C4-2B (cell line): ENCODE data around the gene PCDHB13.
"Not testable (repeated sequence)": the region's sequence is repeated elsewhere in the genome, so short reads cannot be mapped to it uniquely, and the experiment has no call there.

ENCODE experiments used
- H3K27ac ChIP-seq: fragments of 450-650 bp; 2 replicates; pipeline ENCODE4 v1.5.1; 2017
- CTCF ChIP-seq: fragments of 450-650 bp; conservative IDR thresholded peaks from 2 replicates; pipeline ENCODE4 v1.5.1; 2017; ENCODE audit warnings: mild to moderate bottlenecking
- ZFX ChIP-seq: fragments of 450-650 bp; IDR thresholded peaks from 2 replicates; pipeline ENCODE4 v1.6.1; 2017

PCDHB13 gene

DNA sequence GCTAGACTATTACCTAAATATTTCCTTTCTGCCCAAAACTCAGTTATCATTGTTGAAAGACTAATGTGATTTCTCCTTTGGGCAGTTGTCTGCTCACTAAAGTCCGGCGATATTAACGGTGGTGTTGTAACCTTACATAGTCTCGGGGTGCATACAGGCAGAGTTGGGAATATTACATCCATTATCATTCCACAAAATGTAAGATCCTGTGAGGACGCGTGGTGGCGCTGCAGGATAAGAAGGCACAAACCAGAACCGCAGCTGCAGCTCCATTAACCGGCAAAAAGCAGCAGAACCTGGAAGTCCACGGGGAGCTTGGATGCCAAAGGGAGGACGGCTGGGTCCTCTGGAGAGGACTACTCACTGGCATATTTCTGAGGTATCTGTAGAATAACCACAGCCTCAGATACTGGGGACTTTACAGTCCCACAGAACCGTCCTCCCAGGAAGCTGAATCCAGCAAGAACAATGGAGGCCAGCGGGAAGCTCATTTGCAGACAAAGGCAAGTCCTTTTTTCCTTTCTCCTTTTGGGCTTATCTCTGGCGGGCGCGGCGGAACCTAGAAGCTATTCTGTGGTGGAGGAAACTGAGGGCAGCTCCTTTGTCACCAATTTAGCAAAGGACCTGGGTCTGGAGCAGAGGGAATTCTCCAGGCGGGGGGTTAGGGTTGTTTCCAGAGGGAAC lies at the start of gene PCDHB13:
Gene PCDHB13, plus strand, starts transcription at position 264 of the 684 bp plus-strand sequence. Its CDS starts 205 bp downstream, at position 469.
- TF ChIP-seq CTCF = peak; percentile 70
- H3K27ac ChIP-seq = not testable (repeated sequence)

DNA sequence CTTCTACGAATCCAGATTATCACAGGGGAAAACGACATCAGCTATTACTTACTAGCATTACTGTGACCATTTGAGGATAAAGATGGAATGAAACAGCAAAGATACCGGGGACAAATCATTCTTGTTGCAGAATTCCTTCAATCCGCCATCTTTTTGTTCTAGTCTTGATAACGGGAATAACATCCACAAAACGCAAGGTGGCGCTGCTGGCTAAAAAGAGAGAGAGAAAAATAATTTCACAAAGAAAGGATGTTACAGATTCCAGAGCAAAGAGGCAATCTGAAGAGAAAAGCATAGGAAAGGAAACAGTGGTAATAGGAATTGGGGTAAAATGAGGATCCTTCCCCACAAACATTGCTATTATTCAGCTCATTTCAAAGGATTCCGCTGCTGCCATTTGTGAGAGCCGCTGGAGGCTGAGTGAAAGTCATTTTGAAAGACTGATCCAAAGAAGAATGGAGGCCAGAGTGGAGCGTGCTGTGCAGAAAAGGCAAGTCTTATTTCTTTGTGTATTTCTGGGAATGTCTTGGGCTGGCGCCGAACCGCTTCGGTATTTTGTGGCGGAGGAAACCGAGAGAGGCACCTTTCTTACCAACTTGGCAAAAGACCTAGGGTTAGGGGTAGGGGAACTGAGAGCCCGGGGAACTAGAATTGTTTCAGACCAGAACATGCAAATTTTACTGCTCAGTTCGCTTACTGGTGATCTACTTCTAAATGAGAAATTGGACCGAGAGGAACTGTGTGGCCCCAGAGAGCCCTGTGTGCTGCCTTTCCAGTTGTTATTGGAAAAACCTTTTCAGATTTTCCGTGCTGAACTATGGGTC lies 41.1 kb upstream of the PCDHB13 start, which contains the start of gene PCDHB7:
Gene PCDHB7, plus strand, starts transcription at position 264 of the 824 bp plus-strand sequence. Its CDS starts 192 bp downstream, at position 456.
- no peak for TF ChIP-seq ZFX
- TF ChIP-seq CTCF = peak; percentile 81
- H3K27ac ChIP-seq = no peak within 1 kb of the TSS

- not testable (repeated sequence) for H3K27ac ChIP-seq
Observed at GRCh38 chr5:141174291-141175104, 39.2 kb upstream of the PCDHB13 start.

DNA sequence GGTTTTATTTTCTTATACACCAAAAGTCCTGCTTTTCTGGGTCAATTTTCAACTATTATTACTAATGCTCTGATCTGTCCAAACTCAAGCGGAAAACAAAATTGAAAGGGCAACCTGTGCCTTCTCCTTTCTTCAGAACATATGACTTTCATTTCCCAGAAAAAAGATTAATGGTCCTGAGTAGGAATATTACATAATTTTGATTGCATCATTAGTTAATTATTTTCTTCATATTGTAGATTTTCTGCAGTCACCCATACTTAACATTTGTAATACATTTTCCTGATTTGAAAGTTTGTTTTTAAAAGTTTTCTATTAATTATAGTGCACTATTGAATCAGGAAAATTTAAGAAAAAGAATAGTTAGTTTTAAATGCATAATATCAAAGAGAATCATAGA lies 37.8 kb upstream of the PCDHB13 start:
- TF ChIP-seq ZFX (no peak), CTCF (no peak)
- H3K27ac ChIP-seq = no peak overlapping the region

- peak; percentile 40 for TF ChIP-seq CTCF
- not testable (repeated sequence) for H3K27ac ChIP-seq
Observed at GRCh38 chr5:141177577-141178191, 36.0 kb upstream of the PCDHB13 start, which contains the start of gene PCDHB8. Gene PCDHB8, plus strand, starts transcription at chr5:141177790. Its CDS starts 245 bp downstream, at chr5:141178035.

- H3K27ac ChIP-seq = not testable (repeated sequence)
Observed at GRCh38 chr5:141179371-141179770, 34.3 kb upstream of the PCDHB13 start.

- not testable (repeated sequence) for H3K27ac ChIP-seq
Observed at GRCh38 chr5:141179876-141180275, 33.8 kb upstream of the PCDHB13 start.

DNA sequence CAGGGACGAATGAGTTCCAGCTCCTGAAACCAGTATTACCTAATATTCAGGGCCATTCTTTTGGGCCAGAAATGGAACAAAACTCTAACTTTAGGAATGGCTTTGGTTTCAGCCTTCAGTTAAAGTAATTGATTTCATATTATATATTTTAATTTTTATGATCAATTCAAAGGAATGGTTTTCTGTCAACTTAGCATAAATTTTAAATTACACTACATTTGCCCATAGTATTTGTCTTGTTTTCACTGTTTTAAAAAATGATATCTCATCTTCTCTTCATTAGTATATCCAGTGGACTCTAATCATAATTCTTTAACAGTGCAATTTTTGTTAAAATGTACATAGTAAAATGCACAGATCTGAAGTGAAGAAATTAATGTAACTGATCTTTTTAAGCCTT lies 33.4 kb upstream of the PCDHB13 start:
- no peak overlapping the region for H3K27ac ChIP-seq
- TF ChIP-seq ZFX (no peak), CTCF (no peak)
